Astrocyte (in vitro differentiated cells and primary cell): ENCODE results near the gene ZNF627. TPM values are rescaled to one million over a fixed set of nuclear protein-coding genes. Genes with fewer than 3 reads are reported as not detected.

Source experiments
- DNase-seq: peaks from one replicate; pipeline ENCODE4 v3.0.0-alpha.2; 2010; ENCODE audit warnings: low read depth
- FAIRE-seq: peaks from 2 replicates; lab custom pipeline; 2011; peaks lifted over from hg19 to GRCh38; lab: Jason Lieb, UNC
- H2AFZ ChIP-seq: 2 replicates; pipeline ENCODE4 v1.6.0; 2012; ENCODE audit warnings: low read depth, low read length, inconsistent platforms
- H3K27ac ChIP-seq: 2 replicates; pipeline ENCODE4 v1.5.1; 2011; ENCODE audit warnings: low read depth, low read length, inconsistent platforms
- H3K27me3 ChIP-seq: 2 replicates; pipeline ENCODE4 v1.6.0; 2011; ENCODE audit warnings: low read length, inconsistent platforms; ENCODE audit not compliant: insufficient read depth
- H3K36me3 ChIP-seq: 2 replicates; pipeline ENCODE4 v1.5.1; 2011; ENCODE audit warnings: low read length, inconsistent platforms; ENCODE audit not compliant: insufficient read depth
- H3K4me1 ChIP-seq: 2 replicates; pipeline ENCODE4 v1.5.1; 2011; ENCODE audit warnings: low read length, inconsistent platforms; ENCODE audit not compliant: insufficient read depth
- H3K4me2 ChIP-seq: 2 replicates; pipeline ENCODE4 v1.6.0; 2012; ENCODE audit warnings: low read length, inconsistent platforms
- H3K4me3 ChIP-seq: 2 replicates; pipeline ENCODE4 v1.5.1; 2011; ENCODE audit warnings: low read depth, mild to moderate bottlenecking, low read length, inconsistent platforms; ENCODE audit not compliant: insufficient read depth
- H3K79me2 ChIP-seq: 2 replicates; pipeline ENCODE4 v1.6.0; 2012; ENCODE audit warnings: mild to moderate bottlenecking, low read length, inconsistent platforms; ENCODE audit not compliant: insufficient read depth
- H3K9ac ChIP-seq: 2 replicates; pipeline ENCODE4 v1.6.0; 2012; ENCODE audit warnings: mild to moderate bottlenecking, low read length, inconsistent platforms
- H3K9me3 ChIP-seq: 2 replicates; pipeline ENCODE4 v1.5.1; 2012; ENCODE audit warnings: low read depth, mild to moderate bottlenecking, low read length, inconsistent platforms; ENCODE audit not compliant: insufficient read depth
- H4K20me1 ChIP-seq: 2 replicates; pipeline ENCODE4 v1.6.0; 2012; ENCODE audit warnings: low read length, inconsistent platforms; ENCODE audit not compliant: insufficient read depth
- H3K27ac Mint-ChIP-seq: one replicate; pipeline ENCODE4 v1.8.0; 2021; ENCODE audit warnings: mild to moderate bottlenecking, mixed read lengths; ENCODE audit not compliant: unreplicated experiment
- H3K27me3 Mint-ChIP-seq: one replicate; pipeline ENCODE4 v1.8.0; 2021; ENCODE audit warnings: low read depth, mixed read lengths; ENCODE audit not compliant: unreplicated experiment
- H3K36me3 Mint-ChIP-seq: one replicate; pipeline ENCODE4 v1.8.0; 2021; ENCODE audit warnings: low read depth, mixed read lengths; ENCODE audit not compliant: unreplicated experiment
- H3K4me1 Mint-ChIP-seq: one replicate; pipeline ENCODE4 v1.8.0; 2021; ENCODE audit warnings: low read depth, mixed read lengths; ENCODE audit not compliant: unreplicated experiment
- H3K4me3 Mint-ChIP-seq: one replicate; pipeline ENCODE4 v1.8.0; 2021; ENCODE audit warnings: mild to moderate bottlenecking, moderate library complexity, mixed read lengths; ENCODE audit not compliant: unreplicated experiment
- H3K9me3 Mint-ChIP-seq: one replicate; pipeline ENCODE4 v1.8.0; 2021; ENCODE audit warnings: mild to moderate bottlenecking, mixed read lengths; ENCODE audit not compliant: unreplicated experiment
- CTCF ChIP-seq: IDR thresholded peaks from 2 replicates; pipeline ENCODE4 v1.5.1; 2011; ENCODE audit warnings: low read depth, mild to moderate bottlenecking, inconsistent platforms, low read length, moderate library complexity; ENCODE audit not compliant: insufficient read depth
- EZH2 ChIP-seq: IDR thresholded peaks from 2 replicates; pipeline ENCODE4 v1.6.1; 2012; ENCODE audit warnings: mild to moderate bottlenecking, low read length, inconsistent platforms; ENCODE audit not compliant: insufficient read depth
- total RNA-seq: library from RNA; stranded (reverse); gene quantifications from 2 replicates; pipeline ENCODE4 v1.2.1, GENCODE V29; 2021

ZNF627 gene
- total RNA-seq, 1 donor from 2014 or later = 20.5 TPM

GRCh38 chr19:11586331-11586730 lies 11.0 kb upstream of the ZNF627 start:
- H3K4me1 ChIP-seq = peaks cover 3% of the 10 kb centered on the region
- H3K36me3 ChIP-seq = no peaks in the 10 kb centered on the region
- no peaks in the 10 kb centered on the region for H4K20me1 ChIP-seq
- no peak overlapping the region for H3K9ac ChIP-seq
- Mint-ChIP-seq H3K4me1 (peaks cover 5% of the 10 kb centered on the region), H3K4me3 (no peak overlapping the region), H3K27me3 (peaks cover 6% of the 10 kb centered on the region), H3K9me3 (peaks cover 1% of the 10 kb centered on the region), H3K27ac (no peak overlapping the region), H3K36me3 (no peaks in the 10 kb centered on the region)
- H2AFZ ChIP-seq = no peak overlapping the region
- no peaks in the 10 kb centered on the region for H3K27me3 ChIP-seq
- DNase-seq (no peak), FAIRE-seq (no peak)
- no peaks in the 10 kb centered on the region for H3K9me3 ChIP-seq
- H3K27ac ChIP-seq = no peak overlapping the region
- H3K4me3 ChIP-seq = no peak overlapping the region
- no peak overlapping the region for H3K4me2 ChIP-seq
- no peak for TF ChIP-seq CTCF
- no peak for TF ChIP-seq EZH2
- H3K79me2 ChIP-seq = no peaks in the 10 kb centered on the region

GRCh38 chr19:11587302-11587974 lies 9.8 kb upstream of the ZNF627 start:
- no peak overlapping the region for H2AFZ ChIP-seq
- H4K20me1 ChIP-seq = no peaks in the 10 kb centered on the region
- Mint-ChIP-seq H3K27ac (no peak overlapping the region), H3K36me3 (no peaks in the 10 kb centered on the region), H3K4me3 (no peak overlapping the region), H3K9me3 (peaks cover 1% of the 10 kb centered on the region), H3K27me3 (peaks cover 6% of the 10 kb centered on the region), H3K4me1 (no peaks in the 10 kb centered on the region)
- peak; percentile 88 for TF ChIP-seq CTCF
- no peak for TF ChIP-seq EZH2
- peak overlapping the region; percentile 40 for H3K4me2 ChIP-seq
- no peak overlapping the region for H3K27ac ChIP-seq
- H3K79me2 ChIP-seq = no peaks in the 10 kb centered on the region
- no peaks in the 10 kb centered on the region for H3K9me3 ChIP-seq
- no peak overlapping the region for H3K9ac ChIP-seq
- no peak overlapping the region for H3K4me3 ChIP-seq
- H3K36me3 ChIP-seq = no peaks in the 10 kb centered on the region
- H3K27me3 ChIP-seq = no peaks in the 10 kb centered on the region
- peak; percentile 18 for DNase-seq
- H3K4me1 ChIP-seq = no peaks in the 10 kb centered on the region
- FAIRE-seq = no peak

GRCh38 chr19:11587975-11588631 lies 9.2 kb upstream of the ZNF627 start:
- Histone ChIP-seq H4K20me1 (no peaks in the 10 kb centered on the region), H3K4me1 (no peaks in the 10 kb centered on the region), H3K4me3 (no peak overlapping the region), H2AFZ (no peak overlapping the region), H3K27me3 (no peaks in the 10 kb centered on the region), H3K4me2 (peak overlapping the region; percentile 40), H3K36me3 (no peaks in the 10 kb centered on the region), H3K27ac (no peak overlapping the region), H3K9me3 (no peaks in the 10 kb centered on the region), H3K9ac (no peak overlapping the region), H3K79me2 (no peaks in the 10 kb centered on the region)
- DNase-seq (no peak), FAIRE-seq (no peak)
- no peaks in the 10 kb centered on the region for H3K36me3 Mint-ChIP-seq
- no peaks in the 10 kb centered on the region for H3K4me1 Mint-ChIP-seq
- H3K4me3 Mint-ChIP-seq = no peak overlapping the region
- H3K27ac Mint-ChIP-seq = no peak overlapping the region
- H3K9me3 Mint-ChIP-seq = peaks cover 1% of the 10 kb centered on the region
- peaks cover 6% of the 10 kb centered on the region for H3K27me3 Mint-ChIP-seq
- TF ChIP-seq EZH2 (no peak), CTCF (no peak)
